Activated CD4-positive, CD25-positive, alpha-beta regulatory T cell treated with anti-CD3 and anti-CD28 coated beads, Interleukin-2, amount 50 U/mL, for 16 hours (primary cell): Measurements from ENCODE around the gene FAF1.

Experiments used
- DNase-seq: peaks from one replicate; pipeline ENCODE4 v3.0.0-alpha.2; 2020; ENCODE audit warnings: low read depth, low spot score

The FAF1 gene

GRCh38 chr1:50701706-50702317 lies 258.3 kb downstream of the FAF1 start:
- DNase-seq: no peak

GRCh38 chr1:50700621-50701020 lies 259.4 kb downstream of the FAF1 start:
- DNase-seq: no peak

- no peak for DNase-seq
Observed at GRCh38 chr1:50700214-50700613, 259.9 kb downstream of the FAF1 start.

- DNase-seq: no peak
Observed at GRCh38 chr1:50699795-50700194, 260.3 kb downstream of the FAF1 start.

GRCh38 chr1:50697440-50698421 lies 262.3 kb downstream of the FAF1 start:
- DNase-seq: no peak

GRCh38 chr1:50693829-50694228 lies 266.2 kb downstream of the FAF1 start:
- DNase-seq: no peak

- no peak for DNase-seq
Observed at GRCh38 chr1:50684185-50684584, 275.9 kb downstream of the FAF1 start.

- DNase-seq: no peak
Observed at GRCh38 chr1:50681931-50682330, 278.1 kb downstream of the FAF1 start.

- no peak for DNase-seq
Observed at GRCh38 chr1:50667710-50668356, 292.2 kb downstream of the FAF1 start.

- DNase-seq: no peak
Observed at GRCh38 chr1:50667272-50667671, 292.8 kb downstream of the FAF1 start.

GRCh38 chr1:50666849-50667248 lies 293.2 kb downstream of the FAF1 start:
- no peak for DNase-seq

GRCh38 chr1:50665413-50665812 lies 294.7 kb downstream of the FAF1 start:
- DNase-seq: no peak

GRCh38 chr1:50661626-50662025 lies 298.4 kb downstream of the FAF1 start:
- DNase-seq: no peak

- no peak for DNase-seq
Observed at GRCh38 chr1:50659107-50659662, 300.9 kb downstream of the FAF1 start.

GRCh38 chr1:50658459-50659076 lies 301.5 kb downstream of the FAF1 start:
- DNase-seq: no peak

- DNase-seq: no peak
Observed at GRCh38 chr1:50656931-50657330, 303.1 kb downstream of the FAF1 start.

- no peak for DNase-seq
Observed at GRCh38 chr1:50651476-50652263, 308.4 kb downstream of the FAF1 start.

- DNase-seq: no peak
Observed at GRCh38 chr1:50646526-50646925, 313.5 kb downstream of the FAF1 start.

- no peak for DNase-seq
Observed at GRCh38 chr1:50645139-50645538, 314.9 kb downstream of the FAF1 start.

GRCh38 chr1:50644447-50645105 lies 315.5 kb downstream of the FAF1 start:
- DNase-seq: no peak
